Caco-2 (cell line): ENCODE results near the gene FITM1. TPM values are rescaled to one million over a fixed set of nuclear protein-coding genes. Genes with fewer than 3 reads are reported as not detected.
A peak's percentile ranks its signal among the peaks of the same experiment; 100 is the strongest.

Experiments used
- BruUV-seq: library from RNA; stranded (reverse); fragments of 400-500 nt; replicated peaks from 2 replicates; lab custom pipeline; 2021; lab: Mats Ljungman, UMichigan
- CTCF ChIA-PET: fragments of 300-600 bp; sonication (Branson Sonifier 250); formaldehyde crosslinking; loops from one replicate; lab custom pipeline; 2022; ENCODE audit warnings: antibody characterized with exemption; lab: Charles Lee
- POLR2A ChIA-PET: fragments of 300-600 bp; sonication (Branson Sonifier 250); formaldehyde crosslinking; loops from one replicate; lab custom pipeline; 2022; ENCODE audit warnings: antibody characterized with exemption; lab: Charles Lee
- DNase-seq, 2 experiments: peaks; one replicate each; pipeline versions ENCODE4 v3.0.0 to v3.0.0-alpha.2; 2020 to 2022
- H3K27me3 ChIP-seq: replicated peaks from 2 replicates; pipeline ENCODE4 v1.6.0; 2011; ENCODE audit warnings: low read length; ENCODE audit not compliant: control insufficient read depth, insufficient read depth
- H3K36me3 ChIP-seq: 2 replicates; pipeline ENCODE4 v1.5.1; 2011; ENCODE audit warnings: low read length; ENCODE audit not compliant: control insufficient read depth, insufficient read depth
- H3K4me1 ChIP-seq: fragments of 250-450 bp; sonication (Bioruptor Pico); 2 replicates; pipeline ENCODE4 v1.5.1; 2020; ENCODE audit warnings: mild to moderate bottlenecking
- H3K4me3 ChIP-seq: 2 replicates; pipeline ENCODE4 v1.5.1; 2011; ENCODE audit warnings: low read depth, mild to moderate bottlenecking, control low read depth, low read length
- H3K9me3 ChIP-seq: fragments of 250-450 bp; sonication (Bioruptor Pico); 2 replicates; pipeline ENCODE4 v1.5.1; 2020; ENCODE audit warnings: mild to moderate bottlenecking, moderate library complexity
- H3K27ac Mint-ChIP-seq: one replicate; pipeline ENCODE4 v1.8.0; 2022; ENCODE audit warnings: mixed read lengths; ENCODE audit not compliant: unreplicated experiment
- H3K27me3 Mint-ChIP-seq: one replicate; pipeline ENCODE4 v1.8.0; 2022; ENCODE audit warnings: mixed read lengths; ENCODE audit not compliant: insufficient read depth, unreplicated experiment
- H3K36me3 Mint-ChIP-seq: one replicate; pipeline ENCODE4 v1.8.0; 2022; ENCODE audit warnings: mild to moderate bottlenecking, mixed read lengths; ENCODE audit not compliant: insufficient read depth, unreplicated experiment
- H3K4me1 Mint-ChIP-seq: one replicate; pipeline ENCODE4 v1.8.0; 2022; ENCODE audit warnings: low read depth, mixed read lengths; ENCODE audit not compliant: unreplicated experiment
- H3K4me3 Mint-ChIP-seq: one replicate; pipeline ENCODE4 v1.8.0; 2022; ENCODE audit warnings: mild to moderate bottlenecking, moderate library complexity, mixed read lengths; ENCODE audit not compliant: unreplicated experiment
- H3K9me3 Mint-ChIP-seq: one replicate; pipeline ENCODE4 v1.8.0; 2022; ENCODE audit warnings: mixed read lengths; ENCODE audit not compliant: unreplicated experiment
- intact Hi-C: fragments of 100-400 bp; cut with micrococcal nuclease; formaldehyde crosslinking; loops from one replicate; pipeline ENCODE4 v1.10.0; 2022; ENCODE audit not compliant: unreplicated experiment
- total RNA-seq: library from RNA; stranded (reverse); gene quantifications from 2 replicates; pipeline ENCODE4 v1.2.3, GENCODE V29; 2022
- TF ChIP-seq, protein P1 (sequence below), 2 experiments: fragments of 200-600 bp in 1 of 2; IDR thresholded peaks; 1 replicate in 1 of 2; 2 replicates in 1 of 2; pipeline versions ENCODE4 v1.5.1 to v1.8.0; 2011 to 2022; ENCODE audit warnings: antibody characterized with exemption in 1 of 2, control low read depth in 1 of 2, inconsistent platforms in 1 of 2, low read depth in 1 of 2, low read length in 1 of 2, mild to moderate bottlenecking in 1 of 2, moderate library complexity in 1 of 2; ENCODE audit not compliant: insufficient read depth in 1 of 2, severe bottlenecking in 1 of 2, unreplicated experiment in 1 of 2

Gene FITM1
- total RNA-seq, 1 experiment from 2014 or later = 0.39 TPM

DNA sequence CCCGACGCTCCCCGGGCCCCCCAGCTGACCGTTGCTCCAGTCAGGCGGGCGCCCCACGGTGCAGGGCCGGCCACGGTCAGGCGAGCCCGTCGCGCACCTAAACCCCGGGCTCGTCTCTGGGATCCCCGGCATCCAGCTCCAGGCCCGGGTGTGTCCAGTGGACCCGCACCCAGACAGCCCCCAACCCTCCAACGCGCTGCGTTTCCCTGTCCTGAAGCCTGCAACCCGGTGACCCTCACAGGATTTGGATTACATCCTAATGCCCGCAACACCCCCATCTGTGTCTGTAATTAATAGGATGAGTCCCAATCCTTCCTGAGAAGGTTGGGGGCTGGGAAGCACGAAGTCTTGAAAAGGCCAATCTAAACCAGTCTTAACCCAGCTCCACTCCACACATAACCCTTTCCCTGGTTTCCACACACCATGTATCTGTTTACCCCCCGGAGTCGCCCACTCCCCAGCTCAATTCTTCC lies 48.7 kb upstream of the FITM1 start:
- TF ChIP-seq, protein P1, sequence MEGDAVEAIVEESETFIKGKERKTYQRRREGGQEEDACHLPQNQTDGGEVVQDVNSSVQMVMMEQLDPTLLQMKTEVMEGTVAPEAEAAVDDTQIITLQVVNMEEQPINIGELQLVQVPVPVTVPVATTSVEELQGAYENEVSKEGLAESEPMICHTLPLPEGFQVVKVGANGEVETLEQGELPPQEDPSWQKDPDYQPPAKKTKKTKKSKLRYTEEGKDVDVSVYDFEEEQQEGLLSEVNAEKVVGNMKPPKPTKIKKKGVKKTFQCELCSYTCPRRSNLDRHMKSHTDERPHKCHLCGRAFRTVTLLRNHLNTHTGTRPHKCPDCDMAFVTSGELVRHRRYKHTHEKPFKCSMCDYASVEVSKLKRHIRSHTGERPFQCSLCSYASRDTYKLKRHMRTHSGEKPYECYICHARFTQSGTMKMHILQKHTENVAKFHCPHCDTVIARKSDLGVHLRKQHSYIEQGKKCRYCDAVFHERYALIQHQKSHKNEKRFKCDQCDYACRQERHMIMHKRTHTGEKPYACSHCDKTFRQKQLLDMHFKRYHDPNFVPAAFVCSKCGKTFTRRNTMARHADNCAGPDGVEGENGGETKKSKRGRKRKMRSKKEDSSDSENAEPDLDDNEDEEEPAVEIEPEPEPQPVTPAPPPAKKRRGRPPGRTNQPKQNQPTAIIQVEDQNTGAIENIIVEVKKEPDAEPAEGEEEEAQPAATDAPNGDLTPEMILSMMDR (IDR thresholded peaks at IDR 0.05; ENCODE audit: insufficient read depth in 1 of 2, low read depth in 1 of 2, low read length in 1 of 2, severe bottlenecking in 1 of 2, unreplicated experiment in 1 of 2) = no peak
- no peak for DNase-seq
- Mint-ChIP-seq H3K36me3 (peaks cover 10% of the 10 kb centered on the region), H3K4me3 (peak overlapping the region; percentile 78), H3K27ac (peak overlapping the region; percentile 23), H3K4me1 (peaks cover 8% of the 10 kb centered on the region), H3K9me3 (no peaks in the 10 kb centered on the region), H3K27me3 (no peaks in the 10 kb centered on the region)
- Histone ChIP-seq H3K27me3 (no peaks in the 10 kb centered on the region; the same call in 1 of the 2 replicates), H3K36me3 (no peaks in the 10 kb centered on the region), H3K9me3 (no peaks in the 10 kb centered on the region), H3K4me1 (peaks cover 14% of the 10 kb centered on the region), H3K4me3 (peak overlapping the region; percentile 71)
- ChIA-PET POLR2A (interaction anchor here (0.7 to 4.4 kb wide), 3 partner anchors 12 to 65 kb away, joined by 4 to 27 read pairs (median 5); partner anchors contain the start of genes CARMIL3, PCK2 and RNF31), CTCF (interaction anchor here (0.8 to 2.6 kb wide), 6 partner anchors 9 to 29 kb away, joined by 3 to 15 read pairs (median 8); partner anchors contain the start of gene PCK2)
- BruUV-seq = TSS peak; percentile 44
- intact Hi-C loops = loop anchor here (1.0 kb wide), 1 partner anchor 29 kb away; the partner anchor contains the start of gene CARMIL3

DNA sequence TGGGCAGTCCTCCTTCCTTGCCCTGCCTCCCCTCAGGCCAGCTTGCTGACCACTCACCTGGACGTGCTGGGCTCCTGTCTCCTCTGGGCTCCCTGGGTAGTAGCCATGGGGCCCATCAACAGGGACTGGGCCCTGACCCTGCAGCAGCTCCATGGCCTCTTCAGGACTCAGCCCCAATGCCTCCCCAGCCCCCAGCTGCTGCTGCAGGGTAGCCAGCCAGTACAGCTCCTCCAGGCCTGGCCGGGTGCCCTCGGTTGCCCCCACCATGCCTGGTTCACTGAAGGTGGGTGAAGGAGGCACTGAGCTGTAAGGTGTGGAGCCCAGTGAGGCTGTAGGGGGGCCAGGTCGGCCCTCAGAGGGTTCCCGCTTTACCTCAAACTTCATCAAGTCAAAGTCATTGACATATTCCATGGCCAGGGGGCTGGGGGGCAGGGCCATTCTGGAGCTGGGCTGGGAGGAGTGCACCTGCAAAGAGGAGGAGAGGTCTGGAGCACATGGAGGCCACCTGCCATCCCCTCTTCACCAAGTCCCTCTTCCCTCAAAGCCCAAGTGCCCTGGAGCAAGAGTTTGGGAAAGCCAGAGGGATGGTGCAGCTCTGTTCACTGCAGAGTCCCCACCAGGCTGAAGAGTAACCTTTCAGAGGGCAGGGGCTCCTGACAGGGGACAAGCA lies 47.9 kb upstream of the FITM1 start:
- DNase-seq = no peak
- intact Hi-C loops = no loop called here
- Histone ChIP-seq H3K27me3 (no peaks in the 10 kb centered on the region; the same call in 1 of the 2 replicates), H3K4me3 (no peak overlapping the region), H3K4me1 (peaks cover 14% of the 10 kb centered on the region), H3K36me3 (no peaks in the 10 kb centered on the region), H3K9me3 (no peaks in the 10 kb centered on the region)
- H3K27me3 Mint-ChIP-seq = no peaks in the 10 kb centered on the region
- H3K9me3 Mint-ChIP-seq = no peaks in the 10 kb centered on the region
- H3K4me1 Mint-ChIP-seq = peaks cover 8% of the 10 kb centered on the region
- ChIA-PET CTCF (interaction anchor here (0.8 to 2.6 kb wide), 5 partner anchors 11 to 30 kb away, joined by 3 to 15 read pairs (median 9); partner anchors contain the start of gene PCK2), POLR2A (interaction anchor here (4.4 kb wide), 1 partner anchor 12 kb away, joined by 27 read pairs; the partner anchor contains the start of gene PCK2)
- TF ChIP-seq, protein P1 (IDR thresholded peaks at IDR 0.05; ENCODE audit: insufficient read depth in 1 of 2, low read depth in 1 of 2, low read length in 1 of 2, severe bottlenecking in 1 of 2, unreplicated experiment in 1 of 2) = no peak
- H3K27ac Mint-ChIP-seq = peak overlapping the region; percentile 23
- H3K4me3 Mint-ChIP-seq = peak overlapping the region; percentile 78
- peaks cover 10% of the 10 kb centered on the region for H3K36me3 Mint-ChIP-seq
- no TSS peak for BruUV-seq

DNA sequence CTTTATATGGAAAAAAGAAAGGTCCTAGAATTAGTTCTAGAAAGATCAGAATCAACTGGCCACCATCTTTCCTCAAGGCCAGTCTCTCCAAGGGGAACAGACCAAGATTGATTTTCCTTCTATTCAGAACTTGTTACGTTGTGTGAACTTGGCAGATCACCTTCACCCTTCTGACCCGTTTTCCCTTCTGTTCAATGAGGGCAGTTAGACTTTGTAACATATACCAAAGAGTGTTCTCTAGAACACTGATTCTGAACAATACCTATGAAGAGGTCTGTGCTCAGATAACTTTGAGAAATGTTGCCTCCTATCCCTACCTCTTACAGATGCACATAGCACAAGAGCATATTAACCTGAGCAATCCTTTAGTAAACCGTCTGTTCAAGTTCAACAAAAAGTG lies 47.0 kb upstream of the FITM1 start:
- Mint-ChIP-seq H3K27me3 (no peaks in the 10 kb centered on the region), H3K4me3 (no peak overlapping the region), H3K9me3 (no peaks in the 10 kb centered on the region), H3K36me3 (peaks cover 10% of the 10 kb centered on the region), H3K27ac (no peak overlapping the region), H3K4me1 (peaks cover 8% of the 10 kb centered on the region)
- H3K4me1 ChIP-seq = peaks cover 14% of the 10 kb centered on the region
- BruUV-seq = no TSS peak
- DNase-seq = no peak
- intact Hi-C loops = no loop called here
- no peaks in the 10 kb centered on the region; the same call in 1 of the 2 replicates for H3K27me3 ChIP-seq
- ChIA-PET CTCF (no interaction called here), POLR2A (no interaction called here)
- TF ChIP-seq, protein P1 (IDR thresholded peaks at IDR 0.05; ENCODE audit: insufficient read depth in 1 of 2, low read depth in 1 of 2, low read length in 1 of 2, severe bottlenecking in 1 of 2, unreplicated experiment in 1 of 2) = no peak
- no peaks in the 10 kb centered on the region for H3K36me3 ChIP-seq
- no peaks in the 10 kb centered on the region for H3K9me3 ChIP-seq
- no peak overlapping the region for H3K4me3 ChIP-seq
